SK-N-SH (cell line): Measurements from ENCODE around the gene TMEM190. TPM values are rescaled to one million over a fixed set of nuclear protein-coding genes. Genes with fewer than 3 reads are reported as not detected.
A peak's percentile ranks its signal among the peaks of the same experiment; 100 is the strongest.

Source experiments
- CTCF ChIA-PET: fragments of 300-600, 350-600 bp; formaldehyde crosslinking; extraction: SDS; loops from one replicate; lab custom pipeline; 2021; lab: Yijun Ruan, JAX
- POLR2A ChIA-PET: fragments of 350-600 bp; sonication (Branson Sonifier 250); formaldehyde crosslinking; extraction: SDS; loops from one replicate; lab custom pipeline; 2020; ENCODE audit warnings: antibody characterized with exemption, inconsistent platforms; lab: Yijun Ruan, JAX
- DNase-seq: peaks from one replicate; pipeline ENCODE4 v3.0.0; 2012
- H2AFZ ChIP-seq: fragments of 200-600 bp; sonication (generic); 2 replicates; pipeline ENCODE4 v1.8.1; 2016; ENCODE audit warnings: antibody characterized with exemption, mild to moderate bottlenecking, low read depth
- H3F3A ChIP-seq: fragments of 200-600 bp; sonication (generic); replicated peaks from 2 replicates; pipeline ENCODE3; 2016; ENCODE audit warnings: antibody characterized with exemption, mild to moderate bottlenecking; ENCODE audit not compliant: insufficient read depth
- H3K27ac ChIP-seq, 2 experiments: fragments of 200-500 bp in 1 of 2; fragments of 200-600 bp in 1 of 2; sonication (Bioruptor generic) in 1 of 2; sonication (generic), shearing (Covaris generic) in 1 of 2; 2 replicates each; pipeline versions ENCODE4 v1.5.1 to v1.6.1; 2014 to 2016; ENCODE audit warnings: low read depth in 2 of 2, inconsistent platforms in 1 of 2, low read length in 1 of 2, mild to moderate bottlenecking in 1 of 2, mixed read lengths in 1 of 2
- H3K27me3 ChIP-seq: fragments of 200-600 bp; sonication (generic), shearing (Covaris generic); 2 replicates; pipeline ENCODE4 v1.6.1; 2016; ENCODE audit warnings: mixed run types; ENCODE audit not compliant: insufficient read depth
- H3K36me3 ChIP-seq, 2 experiments: fragments of 200-500 bp in 1 of 2; fragments of 200-600 bp in 1 of 2; sonication (Bioruptor generic) in 1 of 2; sonication (generic) in 1 of 2; replicated peaks in 1 of 2; 2 replicates each; pipeline versions ENCODE3 to v1.5.1; 2014 to 2016; ENCODE audit warnings: low read length in 1 of 2, mild to moderate bottlenecking in 1 of 2; ENCODE audit not compliant: insufficient read depth in 2 of 2, control insufficient read depth in 1 of 2
- H3K4me1 ChIP-seq, 2 experiments: fragments of 200-500 bp in 1 of 2; fragments of 200-600 bp in 1 of 2; sonication (Bioruptor generic) in 1 of 2; sonication (generic), shearing (Covaris generic) in 1 of 2; 2 replicates each; pipeline versions ENCODE4 v1.5.1 to v1.6.1; 2014 to 2016; ENCODE audit warnings: low read depth in 1 of 2, low read length in 1 of 2, mixed run types in 1 of 2; ENCODE audit not compliant: insufficient read depth in 2 of 2, control insufficient read depth in 1 of 2
- H3K4me2 ChIP-seq: fragments of 200-600 bp; sonication (generic), shearing (Covaris generic); 2 replicates; pipeline ENCODE4 v1.6.1; 2017; ENCODE audit warnings: mixed run types
- H3K4me3 ChIP-seq, 2 experiments: fragments of 200-500 bp in 1 of 2; fragments of 200-600 bp in 1 of 2; sonication (Bioruptor generic) in 1 of 2; sonication (generic), shearing (Covaris generic) in 1 of 2; 2 replicates each; pipeline versions ENCODE4 v1.5.1 to v1.8.1; 2014 to 2016; ENCODE audit warnings: low read depth in 2 of 2, inconsistent platforms in 1 of 2, low read length in 1 of 2, mild to moderate bottlenecking in 1 of 2, mixed read lengths in 1 of 2, moderate library complexity in 1 of 2
- H3K79me2 ChIP-seq: fragments of 200-600 bp; sonication (generic); 2 replicates; pipeline ENCODE4 v1.8.1; 2017; ENCODE audit warnings: mild to moderate bottlenecking; ENCODE audit not compliant: insufficient read depth
- H3K9ac ChIP-seq: fragments of 200-600 bp; sonication (generic); 2 replicates; pipeline ENCODE4 v1.6.1; 2017; ENCODE audit warnings: mixed run types
- H3K9me2 ChIP-seq: fragments of 200-600 bp; sonication (generic); 2 replicates; pipeline ENCODE4 v1.6.1; 2017; ENCODE audit warnings: mixed run types
- H3K9me3 ChIP-seq: fragments of 200-600 bp; sonication (generic); 2 replicates; pipeline ENCODE4 v1.6.1; 2017; ENCODE audit warnings: mixed run types, mild to moderate bottlenecking, moderate library complexity
- H4K20me1 ChIP-seq: fragments of 200-600 bp; sonication (generic); 2 replicates; pipeline ENCODE4 v1.6.1; 2017; ENCODE audit warnings: mild to moderate bottlenecking, mixed run types; ENCODE audit not compliant: insufficient read depth
- CTCF ChIP-seq: fragments of 200-600 bp; sonication (generic); IDR thresholded peaks from 2 replicates; pipeline ENCODE4 v1.6.1; 2017; ENCODE audit warnings: antibody characterized with exemption, mild to moderate bottlenecking, moderate library complexity
- ELF1 ChIP-seq: IDR thresholded peaks from 2 replicates; pipeline ENCODE4 v1.4.0; 2012
- FOSL2 ChIP-seq: IDR thresholded peaks from 2 replicates; pipeline ENCODE4 v1.4.0; 2012; ENCODE audit warnings: low read depth, mild to moderate bottlenecking, moderate library complexity, borderline replicate concordance
- FOXJ3 ChIP-seq: sonication (generic); formaldehyde crosslinking; IDR thresholded peaks from 2 replicates; pipeline ENCODE4 v1.5.1; 2020; ENCODE audit warnings: mild to moderate bottlenecking, missing genetic modification reagents
- GABPA ChIP-seq: IDR thresholded peaks from 2 replicates; pipeline ENCODE4 v1.4.0; 2012; ENCODE audit warnings: low read depth, mild to moderate bottlenecking
- IRF3 ChIP-seq: fragments of 150-350 bp; IDR thresholded peaks from 2 replicates; pipeline ENCODE4 v1.6.1; 2016; ENCODE audit warnings: mild to moderate bottlenecking, low read depth, low read length
- PBX3 ChIP-seq: IDR thresholded peaks from 2 replicates; pipeline ENCODE4; 2012
- RFX5 ChIP-seq: IDR thresholded peaks from 2 replicates; pipeline ENCODE4 v1.6.1; 2012; ENCODE audit warnings: mild to moderate bottlenecking, improper control_type of control experiment, low read length
- SMC3 ChIP-seq: IDR thresholded peaks from 2 replicates; pipeline ENCODE4 v1.6.1; 2012; ENCODE audit warnings: low read depth, low read length, improper control_type of control experiment
- TCF12 ChIP-seq: IDR thresholded peaks from 2 replicates; pipeline ENCODE4 v1.4.0; 2012
- TEAD4 ChIP-seq: IDR thresholded peaks from 2 replicates; pipeline ENCODE4 v1.4.0; 2012; ENCODE audit warnings: mild to moderate bottlenecking, borderline replicate concordance; ENCODE audit not compliant: insufficient read depth
- USF1 ChIP-seq: IDR thresholded peaks from 2 replicates; pipeline ENCODE4 v1.4.0; 2012; ENCODE audit warnings: low read depth, borderline replicate concordance
- YY1 ChIP-seq: IDR thresholded peaks from 2 replicates; pipeline ENCODE4 v1.4.0; 2012; ENCODE audit warnings: low read depth, mild to moderate bottlenecking
- ZBTB33 ChIP-seq: IDR thresholded peaks from 2 replicates; pipeline ENCODE4 v1.4.0; 2012; ENCODE audit warnings: low read depth, borderline replicate concordance
- WGBS: methylation state at CpG from one replicate; pipeline ENCODE4 v1.1.6; 2017; ENCODE audit warnings: low lambda C conversion rate; 5-methylcytosine and 5-hydroxymethylcytosine counted together
- polyA plus RNA-seq, 3 experiments: library from polyadenylated mRNA; depleted of rRNA; stranded (reverse); fragments of >200 nt; gene quantifications; 2 replicates each; pipeline ENCODE4 v1.2.3, GENCODE V29; 2012

The TMEM190 gene
- polyA plus RNA-seq, 1 of the 3 experiments (the other 2 are of a cell fraction): 0.77 TPM

GRCh38 chr19:55373993-55374757 is 2.5 kb upstream of the TMEM190 start:
- Histone ChIP-seq H3K4me3 (no peak overlapping the region), H3K9me3 (no peaks in the 10 kb centered on the region)
- CTCF ChIA-PET: interaction anchor here (0.7 to 3.1 kb wide), 2 partner anchors 10 to 72 kb away, joined by 3 to 12 read pairs; partner anchors contain the start of gene TMEM238
- TF ChIP-seq RFX5 (no peak), ZBTB33 (no peak), TEAD4 (no peak), USF1 (no peak), TCF12 (no peak), GABPA (no peak), CTCF (no peak), FOXJ3 (no peak), YY1 (no peak), PBX3 (no peak), ELF1 (no peak), IRF3 (no peak), SMC3 (no peak), FOSL2 (no peak)
- TF ChIP-seq, all 33 proteins: peak for 0
- peak overlapping the region; percentile 72; the same call in 1 of the 2 replicates for H2AFZ ChIP-seq
- peaks cover 20% of the 10 kb centered on the region for H3F3A ChIP-seq
- no peaks in the 10 kb centered on the region for H4K20me1 ChIP-seq
- no peaks in the 10 kb centered on the region for H3K27me3 ChIP-seq
- DNase-seq: peak; percentile 62
- peak overlapping the region; percentile 11; the same call in 1 of the 2 replicates for H3K9ac ChIP-seq
- WGBS: 27% methylated on average over 11 of the region's 31 CpGs
- H3K27ac ChIP-seq: peak overlapping the region in 1 of 2 experiments; percentile 46; a peak in 2 of 4 replicates
- H3K36me3 ChIP-seq: no peaks in the 10 kb centered on the region
- POLR2A ChIA-PET: no interaction called here
- no peaks in the 10 kb centered on the region for H3K9me2 ChIP-seq
- peak overlapping the region; percentile 50 for H3K4me2 ChIP-seq
- peaks cover 7% of the 10 kb centered on the region for H3K79me2 ChIP-seq
- H3K4me1 ChIP-seq: peaks cover 25 to 28% of the 10 kb centered on the region in 2 experiments; a peak in 3 of 4 replicates
